ENCODE measurements around the gene BICDL1. TPM values are rescaled to one million over a fixed set of nuclear protein-coding genes. Genes with fewer than 3 reads are reported as not detected.

Gene BICDL1
- total RNA-seq, 1 experiment from 2014 or later: 21.5 TPM

DNA sequence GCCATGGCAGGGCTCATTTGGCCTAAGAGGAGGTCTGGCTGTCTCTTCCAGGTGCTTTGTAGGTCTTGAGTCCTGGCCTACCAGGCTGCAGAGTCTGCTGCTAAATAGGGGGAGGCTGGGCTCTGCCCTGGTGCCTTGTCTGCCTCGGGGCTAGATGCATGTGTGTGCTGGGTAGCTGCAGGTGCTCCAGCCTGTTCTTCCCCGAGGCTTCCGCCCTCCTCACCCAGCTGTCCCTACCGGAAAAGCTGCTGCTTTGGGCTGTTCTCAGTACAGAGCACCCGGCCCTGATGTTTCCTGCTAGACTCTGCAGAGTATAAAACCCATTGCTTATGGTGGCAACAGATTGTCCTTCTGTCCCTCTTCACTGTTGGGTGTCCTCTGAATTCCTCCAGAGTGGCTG, 89.8 kb downstream of the BICDL1 start:
- DNase-seq (ENCODE audit: low spot score): peak; percentile 70

- DNase-seq (ENCODE audit: low spot score): peak; percentile 87
These were observed 90.7 kb downstream of the BICDL1 start for GRCh38 chr12:120079411-120080400.

- no peak for DNase-seq (ENCODE audit: low spot score)
These were observed 92.6 kb downstream of the BICDL1 start for GRCh38 chr12:120081641-120082040.

- DNase-seq (ENCODE audit: low spot score): no peak
These were observed 97.0 kb downstream of the BICDL1 start for GRCh38 chr12:120085920-120086645.

DNA sequence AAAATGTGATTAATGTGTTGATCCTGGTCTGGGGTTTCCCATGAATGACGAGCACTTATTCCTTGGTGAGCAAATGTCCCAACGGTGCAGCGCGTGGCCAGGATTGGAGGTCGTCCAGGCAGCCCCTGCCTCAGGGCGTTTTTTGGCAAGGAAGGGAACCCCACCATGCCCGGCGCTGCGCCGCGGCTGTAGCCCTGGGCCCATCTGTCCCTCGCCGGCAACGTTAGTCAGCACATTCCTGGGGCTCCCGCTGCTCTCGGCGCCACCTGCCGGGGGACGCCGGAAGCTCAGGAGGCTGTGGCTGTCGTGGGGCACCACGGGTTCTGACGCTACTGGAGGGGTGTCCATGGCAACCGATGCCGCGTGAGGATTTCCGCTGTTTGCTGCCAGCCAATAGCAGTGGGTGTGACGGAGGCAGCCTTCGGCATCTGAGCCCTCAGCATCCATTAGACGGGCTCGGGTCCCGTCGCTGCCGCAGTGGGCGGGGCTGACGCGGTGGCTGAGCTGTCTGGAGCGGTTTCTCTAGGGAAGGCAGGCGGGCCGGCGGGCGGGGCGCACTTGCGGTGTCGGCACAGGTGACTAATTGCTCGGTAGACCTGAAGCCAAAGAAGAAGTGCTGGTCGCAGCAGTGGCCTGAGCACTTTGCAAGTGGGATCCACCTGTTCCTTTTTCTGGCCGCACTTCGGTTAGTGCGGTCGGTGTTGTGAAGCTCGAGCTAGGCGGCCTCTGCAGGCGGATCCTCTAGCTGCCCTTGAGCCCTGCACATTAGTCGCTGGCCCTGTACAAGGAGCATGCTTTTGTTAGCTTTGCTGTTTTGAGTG, 98.0 kb downstream of the BICDL1 start:
- DNase-seq (ENCODE audit: low spot score): peak; percentile 98

GRCh38 chr12:120089105-120089504, 100.1 kb downstream of the BICDL1 start:
- no peak for DNase-seq (ENCODE audit: low spot score)

- DNase-seq (ENCODE audit: low spot score): no peak
These were observed 100.8 kb downstream of the BICDL1 start for GRCh38 chr12:120089796-120090195.

- DNase-seq (ENCODE audit: low spot score): no peak
These were observed 101.2 kb downstream of the BICDL1 start for GRCh38 chr12:120090206-120090605.

DNA sequence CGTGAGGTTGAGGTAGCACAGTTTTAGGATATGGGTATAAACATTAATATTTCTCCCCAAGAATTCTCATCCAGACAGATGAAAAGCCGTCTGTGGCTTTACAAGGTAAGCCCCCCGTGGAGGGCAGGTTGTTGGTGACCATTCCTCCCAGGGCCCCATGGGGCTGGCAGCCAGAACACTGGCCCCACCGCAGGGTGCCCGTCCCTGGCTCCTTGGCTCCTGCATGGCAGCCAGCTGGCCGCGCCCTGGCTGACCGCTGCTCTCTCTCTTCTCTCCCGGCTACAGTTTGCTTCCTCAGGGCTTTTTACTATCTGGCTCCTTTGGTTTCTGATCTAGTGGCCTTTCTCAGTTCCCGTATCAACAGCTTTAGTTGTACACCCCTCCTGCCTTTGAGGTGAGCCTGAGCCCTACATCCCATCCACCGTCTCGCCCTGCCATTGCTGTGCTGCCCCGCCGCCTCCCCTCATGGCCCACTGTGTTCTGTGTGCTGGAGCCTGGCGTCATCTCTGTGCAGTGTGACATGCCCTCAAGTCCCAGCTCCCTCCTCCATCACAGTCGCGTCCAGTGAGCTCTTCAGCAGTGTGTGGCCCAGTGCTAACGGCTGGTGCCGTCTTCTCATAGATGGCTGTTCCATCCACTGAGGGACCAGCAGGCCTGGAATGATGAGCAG, 101.7 kb downstream of the BICDL1 start:
- DNase-seq (ENCODE audit: low spot score): no peak

DNA sequence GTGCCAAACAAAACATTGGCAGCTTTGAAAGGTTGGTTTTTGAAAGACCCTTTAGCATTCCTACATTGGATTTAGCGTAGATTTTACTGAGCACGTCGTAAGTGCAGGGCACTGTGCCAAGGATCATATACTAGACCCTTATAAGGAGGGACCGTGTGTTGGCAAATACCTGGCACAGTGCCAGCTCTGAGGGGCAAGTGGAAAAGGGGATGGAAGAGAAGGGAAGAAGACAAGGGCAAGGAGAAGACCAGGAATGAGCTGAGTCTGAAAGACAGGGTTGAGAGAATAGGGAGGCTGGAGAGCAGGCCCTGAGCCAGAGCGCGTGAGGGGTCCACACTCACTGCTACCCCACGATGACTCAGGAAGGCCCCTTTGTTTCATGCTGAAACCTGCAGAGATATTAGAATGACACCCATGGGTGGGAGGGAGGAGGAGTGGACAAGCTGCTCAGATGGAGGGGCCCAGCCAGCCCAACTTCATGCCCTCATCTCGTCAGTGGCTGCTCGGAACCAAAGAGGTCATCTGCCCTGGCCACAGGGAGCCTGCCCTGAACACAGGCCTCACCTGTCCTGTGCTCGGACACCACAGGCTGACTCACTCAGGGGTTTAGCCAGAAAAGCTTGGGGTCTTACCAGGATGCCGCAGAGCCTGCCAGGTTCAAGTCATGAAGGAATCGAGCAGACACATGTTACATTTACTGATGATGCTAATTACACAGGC, 102.5 kb downstream of the BICDL1 start:
- DNase-seq (ENCODE audit: low spot score): no peak

DNA sequence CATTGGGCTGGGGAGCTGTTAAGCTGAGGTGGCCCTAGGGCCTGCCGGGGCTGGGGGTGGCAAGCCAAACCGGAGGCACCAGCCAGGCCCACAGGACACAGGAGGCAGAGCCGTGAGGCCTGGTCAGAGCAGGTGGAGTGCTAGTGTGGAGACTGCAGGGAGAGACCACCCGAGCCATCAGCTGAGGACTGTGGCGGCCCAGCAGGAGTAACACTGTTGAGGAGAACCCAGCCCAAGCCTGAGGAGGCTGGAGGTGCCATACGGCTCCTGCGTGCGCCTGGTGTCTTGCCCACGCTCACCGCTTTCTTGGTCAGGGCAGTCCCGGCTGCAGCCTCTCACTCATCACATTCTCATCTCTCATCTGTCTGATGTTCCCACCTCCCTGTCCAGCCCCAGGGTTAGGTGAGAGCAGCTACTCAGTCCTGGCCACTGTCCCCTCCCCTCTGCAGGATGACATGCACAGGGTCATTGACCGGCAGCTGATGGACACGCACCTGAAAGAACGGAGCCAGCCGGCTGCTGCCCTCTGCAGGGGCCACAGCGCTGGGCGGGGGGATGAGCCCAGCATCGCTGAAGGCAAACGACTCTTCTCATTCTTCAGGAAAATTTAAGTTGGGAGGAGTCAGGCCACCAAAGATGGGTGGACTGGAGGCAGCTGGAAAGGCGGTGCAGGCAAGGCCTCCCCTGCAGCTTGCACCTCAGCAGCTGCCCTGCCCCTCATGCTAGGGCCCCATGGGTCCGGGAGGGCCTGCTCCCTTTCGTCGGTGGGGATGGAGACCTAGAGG, 103.7 kb downstream of the BICDL1 start:
- DNase-seq (ENCODE audit: low spot score): no peak

DNA sequence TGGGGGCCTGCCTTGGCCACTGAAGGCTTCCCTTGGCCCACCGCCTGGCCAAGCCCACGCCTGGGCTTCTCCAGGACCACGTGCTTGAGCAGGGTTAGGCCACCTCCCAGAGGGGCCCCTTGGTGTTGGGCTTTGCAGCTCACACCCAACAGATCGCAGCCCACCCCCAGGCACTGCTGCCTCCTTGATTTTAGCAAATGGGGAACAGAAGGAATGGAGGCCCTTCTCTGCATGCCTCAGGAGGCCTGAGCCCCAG, 104.2 kb downstream of the BICDL1 start:
- no peak for DNase-seq (ENCODE audit: low spot score)

DNA sequence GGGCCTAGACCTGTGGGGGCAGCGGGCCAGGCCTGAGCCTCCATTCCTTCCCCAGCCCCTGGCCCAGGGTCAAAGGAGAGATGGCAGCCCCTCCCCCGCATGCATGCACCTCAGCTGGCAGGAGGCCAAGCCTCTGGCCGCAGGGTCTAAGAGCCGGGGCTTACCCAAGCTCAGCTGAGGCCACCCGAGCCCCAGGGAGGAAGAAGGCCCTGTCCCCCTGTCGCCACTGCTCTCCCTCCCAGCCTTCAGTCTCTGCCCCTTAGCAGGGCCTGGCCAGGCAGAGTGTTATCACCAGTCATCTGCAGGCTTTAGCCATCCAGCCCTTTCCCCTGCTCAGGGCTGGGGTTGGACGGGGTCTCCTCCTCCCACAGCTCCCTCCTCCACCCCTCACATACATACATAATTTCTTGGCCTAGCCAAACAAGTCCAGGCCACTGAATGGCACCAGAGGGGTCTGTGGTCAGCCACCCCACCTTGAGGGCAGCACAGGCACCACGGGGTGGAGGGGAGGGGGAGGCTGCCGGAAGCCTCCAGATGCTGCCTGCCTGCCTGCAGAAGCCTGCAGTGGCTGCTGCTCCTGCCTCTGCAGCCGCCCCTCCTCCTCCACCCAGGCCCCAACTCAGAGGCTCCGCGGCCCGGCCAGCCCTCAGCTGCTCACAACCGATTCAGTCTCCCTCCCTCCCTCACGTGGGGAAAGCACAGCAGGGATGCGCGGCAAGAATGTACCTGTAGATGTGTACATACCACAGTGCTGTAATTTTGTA, 104.7 kb downstream of the BICDL1 start:
- DNase-seq (ENCODE audit: low spot score): no peak

DNA sequence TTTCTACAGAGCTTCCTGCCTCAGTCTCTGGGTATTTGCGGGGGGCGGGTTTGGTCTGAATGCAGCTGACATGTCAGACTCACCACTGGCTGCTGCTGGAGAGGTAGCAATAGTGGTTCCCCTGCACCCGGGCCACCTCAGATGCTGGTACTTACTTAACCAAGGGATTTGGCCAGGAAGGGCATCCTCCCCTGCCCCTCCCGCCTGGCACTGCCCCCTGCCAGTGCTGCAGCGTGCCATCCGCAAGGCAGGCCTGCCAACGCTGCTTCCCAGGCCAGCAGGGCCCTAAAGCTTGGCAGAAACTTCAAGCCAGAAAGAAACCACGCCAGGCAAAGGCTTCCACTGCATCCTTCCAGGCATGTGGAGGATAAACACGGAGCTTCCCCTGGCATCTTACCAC, 105.4 kb downstream of the BICDL1 start:
- DNase-seq (ENCODE audit: low spot score): no peak

- no peak for DNase-seq (ENCODE audit: low spot score)
These were observed 106.3 kb downstream of the BICDL1 start for GRCh38 chr12:120095331-120095730.

GRCh38 chr12:120095736-120096135, 106.7 kb downstream of the BICDL1 start:
- DNase-seq (ENCODE audit: low spot score): no peak

- no peak for DNase-seq (ENCODE audit: low spot score)
These were observed 107.7 kb downstream of the BICDL1 start for GRCh38 chr12:120096671-120097202.

- DNase-seq (ENCODE audit: low spot score): no peak
These were observed 109.9 kb downstream of the BICDL1 start for GRCh38 chr12:120098756-120099470.

Data from HT-29 (cell line).